ENCODE data around the gene CRISPLD2. TPM values are rescaled to one million over a fixed set of nuclear protein-coding genes. Genes with fewer than 3 reads are reported as not detected.

The CRISPLD2 gene
- total and polyA plus RNA-seq, 10 of the 15 experiments (the other 5 are each of a cell fraction or from before 2014, with no cell fraction given): 0.03 to 0.30 (median 0.08) TPM; not detected in 5

- TF ChIP-seq PAX5 (IDR thresholded peaks at IDR 0.05; ENCODE audit: borderline replicate concordance, low read depth, low read length) (no peak), POU2F2 (IDR thresholded peaks at IDR 0.05; ENCODE audit: borderline replicate concordance, low read depth, low read length) (no peak), ZBED1 (IDR thresholded peaks at IDR 0.05; ENCODE audit: borderline replicate concordance) (no peak), GATAD2B (conservative IDR thresholded peaks at IDR 0.05; ENCODE audit: low read depth) (no peak), NFIC (IDR thresholded peaks at IDR 0.05; ENCODE audit: low read depth, low read length) (no peak), RUNX3 (IDR thresholded peaks at IDR 0.05; ENCODE audit: low read length) (no peak)
- TF ChIP-seq, protein P1, sequence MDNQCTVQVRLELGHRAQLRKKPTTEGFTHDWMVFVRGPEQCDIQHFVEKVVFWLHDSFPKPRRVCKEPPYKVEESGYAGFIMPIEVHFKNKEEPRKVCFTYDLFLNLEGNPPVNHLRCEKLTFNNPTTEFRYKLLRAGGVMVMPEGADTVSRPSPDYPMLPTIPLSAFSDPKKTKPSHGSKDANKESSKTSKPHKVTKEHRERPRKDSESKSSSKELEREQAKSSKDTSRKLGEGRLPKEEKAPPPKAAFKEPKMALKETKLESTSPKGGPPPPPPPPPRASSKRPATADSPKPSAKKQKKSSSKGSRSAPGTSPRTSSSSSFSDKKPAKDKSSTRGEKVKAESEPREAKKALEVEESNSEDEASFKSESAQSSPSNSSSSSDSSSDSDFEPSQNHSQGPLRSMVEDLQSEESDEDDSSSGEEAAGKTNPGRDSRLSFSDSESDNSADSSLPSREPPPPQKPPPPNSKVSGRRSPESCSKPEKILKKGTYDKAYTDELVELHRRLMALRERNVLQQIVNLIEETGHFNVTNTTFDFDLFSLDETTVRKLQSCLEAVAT (IDR thresholded peaks at IDR 0.05): no peak
Measured at GRCh38 chr16:84909476-84910085, 89.8 kb downstream of the CRISPLD2 start (continued).

GRCh38 chr16:84911486-84912216 is 91.9 kb downstream of the CRISPLD2 start:
- H3K79me2 ChIP-seq (ENCODE audit: control insufficient read depth, insufficient read depth, low read length): no peaks in the 10 kb centered on the region
- ChIA-PET POLR2A (no interaction called here), CTCF (interaction anchor here (0.6 to 2.1 kb wide), 5 partner anchors 14 to 157 kb away, joined by 3 to 5 read pairs (median 3); no protein-coding TSS in a partner anchor), RAD21 (ENCODE audit: unreplicated experiment) (interaction anchor here (1.3 kb wide), 1 partner anchor 27 kb away, joined by 3 read pairs; no protein-coding TSS in a partner anchor), SMC1A (ENCODE audit: uncharacterized antibody, unreplicated experiment) (interaction anchor here (0.6 to 1.9 kb wide), 2 partner anchors 47 to 157 kb away, joined by 3 to 4 read pairs; no protein-coding TSS in a partner anchor)
- H3K4me2 ChIP-seq (ENCODE audit: control insufficient read depth, insufficient read depth): no peak overlapping the region
- TF ChIP-seq, protein P2, sequence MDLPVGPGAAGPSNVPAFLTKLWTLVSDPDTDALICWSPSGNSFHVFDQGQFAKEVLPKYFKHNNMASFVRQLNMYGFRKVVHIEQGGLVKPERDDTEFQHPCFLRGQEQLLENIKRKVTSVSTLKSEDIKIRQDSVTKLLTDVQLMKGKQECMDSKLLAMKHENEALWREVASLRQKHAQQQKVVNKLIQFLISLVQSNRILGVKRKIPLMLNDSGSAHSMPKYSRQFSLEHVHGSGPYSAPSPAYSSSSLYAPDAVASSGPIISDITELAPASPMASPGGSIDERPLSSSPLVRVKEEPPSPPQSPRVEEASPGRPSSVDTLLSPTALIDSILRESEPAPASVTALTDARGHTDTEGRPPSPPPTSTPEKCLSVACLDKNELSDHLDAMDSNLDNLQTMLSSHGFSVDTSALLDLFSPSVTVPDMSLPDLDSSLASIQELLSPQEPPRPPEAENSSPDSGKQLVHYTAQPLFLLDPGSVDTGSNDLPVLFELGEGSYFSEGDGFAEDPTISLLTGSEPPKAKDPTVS (IDR thresholded peaks at IDR 0.05; ENCODE audit: low read depth, low read length): no peak
- TF ChIP-seq CUX1 (IDR thresholded peaks at IDR 0.05; ENCODE audit: insufficient replicate concordance, low read depth, low read length) (no peak), SMAD1 (IDR thresholded peaks at IDR 0.05; ENCODE audit: low read depth, partially characterized antibody) (no peak), CEBPB (IDR thresholded peaks at IDR 0.05; ENCODE audit: borderline replicate concordance in 1 of 2, low read depth in 2 of 2, low read length in 2 of 2) (no peak), POLR2AphosphoS5 (IDR thresholded peaks at IDR 0.05; ENCODE audit: low read length) (no peak)
- in situ Hi-C loops (cut with MboI) (no loop called here), intact Hi-C loops (cut with micrococcal nuclease; ENCODE audit: unreplicated experiment) (no loop called here)
- H4K20me1 ChIP-seq (ENCODE audit: control insufficient read depth, insufficient read depth): no peaks in the 10 kb centered on the region
- no peak for ATAC-seq
- H3K4me3 ChIP-seq: no peak overlapping the region
- DNase-seq (ENCODE audit: low read depth, low spot score): no peak
- peaks cover 0 to 1% of the 10 kb centered on the region in 2 experiments; a peak in 2 of 4 replicates for H3K27me3 ChIP-seq (replicated peaks in 1 of 2; ENCODE audit: control insufficient read depth in 2 of 2, insufficient read depth in 2 of 2, low read length in 1 of 2)
- no peaks in the 10 kb centered on the region for H3K36me3 ChIP-seq (ENCODE audit: control insufficient read depth in 2 of 2, insufficient read depth in 2 of 2, low read length in 1 of 2)
- H3K9me3 ChIP-seq (replicated peaks; ENCODE audit: control insufficient read depth, insufficient read depth, low read length): no peaks in the 10 kb centered on the region
- 60% methylated on average over 16 of the region's 16 CpGs for WGBS (ENCODE audit: insufficient coverage, insufficient replicate concordance, low lambda C conversion rate, missing lambda C conversion rate)
- H3K9ac ChIP-seq (ENCODE audit: control insufficient read depth, insufficient read depth, low read length): no peak overlapping the region
- no TSS peak for BruUV-seq (replicated peaks)
- FAIRE-seq: no peak
- no peak overlapping the region for H3K27ac ChIP-seq (ENCODE audit: control insufficient read depth, insufficient read depth)
- H3K4me1 ChIP-seq (ENCODE audit: control insufficient read depth, insufficient read depth, low read length): no peaks in the 10 kb centered on the region
- H2AFZ ChIP-seq (ENCODE audit: control insufficient read depth, low read depth, low read length): no peak overlapping the region

All from GM12878 (cell line).